Kidney epithelial cell (primary cell): ENCODE data around the gene HACL1. TPM values are rescaled to one million over a fixed set of nuclear protein-coding genes. Genes with fewer than 3 reads are reported as not detected.

Experiments used
- DNase-seq: peaks from one replicate; pipeline ENCODE4 v3.0.0-alpha.2; 2010; ENCODE audit warnings: low read depth
- H3K27me3 ChIP-seq: 2 replicates; pipeline ENCODE4 v1.6.0; 2011; ENCODE audit warnings: low read length; ENCODE audit not compliant: control insufficient read depth, insufficient read depth
- H3K36me3 ChIP-seq: 2 replicates; pipeline ENCODE4 v1.5.1; 2011; ENCODE audit warnings: low read length; ENCODE audit not compliant: control insufficient read depth, insufficient read depth
- H3K4me3 ChIP-seq: 2 replicates; pipeline ENCODE4 v1.5.1; 2011; ENCODE audit warnings: low read depth, mild to moderate bottlenecking, control low read depth, low read length
- CTCF ChIP-seq: IDR thresholded peaks from 2 replicates; pipeline ENCODE4 v1.5.1; 2011; ENCODE audit warnings: mild to moderate bottlenecking, moderate library complexity, low read length, control low read depth, inconsistent platforms; ENCODE audit not compliant: insufficient read depth, poor library complexity, severe bottlenecking
- total RNA-seq: library from RNA; depleted of rRNA; stranded (reverse); fragments of >200 nt; gene quantifications from 2 replicates; pipeline ENCODE4 v1.2.3, GENCODE V29; 2015

Gene HACL1
- total RNA-seq, 1 donor from 2014 or later: 19.8 TPM

- no peak overlapping the region for H3K4me3 ChIP-seq
- peaks cover 11% of the 10 kb centered on the region for H3K27me3 ChIP-seq
- no peak for DNase-seq
- no peaks in the 10 kb centered on the region for H3K36me3 ChIP-seq
- TF ChIP-seq CTCF: no peak
Observed at GRCh38 chr3:15519096-15519495, 82.3 kb downstream of the HACL1 start.

GRCh38 chr3:15514663-15515340 is 86.6 kb downstream of the HACL1 start:
- DNase-seq: no peak
- no peak overlapping the region for H3K4me3 ChIP-seq
- no peaks in the 10 kb centered on the region for H3K27me3 ChIP-seq
- H3K36me3 ChIP-seq: no peaks in the 10 kb centered on the region
- TF ChIP-seq CTCF: no peak

- H3K4me3 ChIP-seq: no peak overlapping the region
- DNase-seq: no peak
- no peaks in the 10 kb centered on the region for H3K36me3 ChIP-seq
- H3K27me3 ChIP-seq: no peaks in the 10 kb centered on the region
- TF ChIP-seq CTCF: no peak
Observed at GRCh38 chr3:15513810-15514662, 87.3 kb downstream of the HACL1 start.

- no peak for TF ChIP-seq CTCF
- H3K36me3 ChIP-seq: no peaks in the 10 kb centered on the region
- no peak overlapping the region for H3K4me3 ChIP-seq
- no peak for DNase-seq
- no peaks in the 10 kb centered on the region for H3K27me3 ChIP-seq
Observed at GRCh38 chr3:15513116-15513515, 88.3 kb downstream of the HACL1 start.

GRCh38 chr3:15512166-15512565 is 89.2 kb downstream of the HACL1 start:
- Histone ChIP-seq H3K4me3 (no peak overlapping the region), H3K36me3 (no peaks in the 10 kb centered on the region), H3K27me3 (no peaks in the 10 kb centered on the region)
- no peak for TF ChIP-seq CTCF
- no peak for DNase-seq

GRCh38 chr3:15511156-15511555 is 90.2 kb downstream of the HACL1 start:
- no peak for TF ChIP-seq CTCF
- H3K36me3 ChIP-seq: no peaks in the 10 kb centered on the region
- H3K4me3 ChIP-seq: no peak overlapping the region
- no peaks in the 10 kb centered on the region for H3K27me3 ChIP-seq
- no peak for DNase-seq
